Heart right ventricle (tissue), 16 donors: ENCODE results near the gene MRTFA. TPM values are rescaled to one million over a fixed set of nuclear protein-coding genes. Genes with fewer than 3 reads are reported as not detected.

ENCODE experiments used
- ATAC-seq, 8 donors: fragments of 200-7000 bp; cut with Tn5 transposase; one replicate each; pipeline ENCODE4 v1.9.1; 2020; ENCODE audit warnings: mild to moderate bottlenecking in 8 of 8, moderate library complexity in 8 of 8, moderate number of reproducible peaks in 1 of 8
- DNase-seq, 2 donors: peaks; one replicate each; pipeline ENCODE4 v3.0.0-alpha.2; 2020
- H3K27ac ChIP-seq, 10 donors: fragments of 200-600 bp; sonication (generic) in 2 of 10; one replicate each; pipeline versions ENCODE4 v1.5.0 to v1.8.0; 2020 to 2022; ENCODE audit warnings: mild to moderate bottlenecking in 3 of 10
- H3K27me3 ChIP-seq, 7 donors: fragments of 200-600 bp; one replicate each; pipeline ENCODE4 v1.8.0; 2021 to 2022; ENCODE audit warnings: mild to moderate bottlenecking in 2 of 7
- H3K36me3 ChIP-seq, 9 donors: fragments of 200-600 bp; sonication (generic) in 1 of 9; one replicate each; pipeline versions ENCODE4 v1.5.0 to v1.8.0; 2020 to 2022; ENCODE audit warnings: mild to moderate bottlenecking in 2 of 9
- H3K4me1 ChIP-seq, 9 donors: fragments of 200-600 bp; sonication (generic) in 1 of 9; one replicate each; pipeline versions ENCODE4 v1.5.0 to v1.8.0; 2020 to 2022; ENCODE audit warnings: mild to moderate bottlenecking in 4 of 9
- H3K4me3 ChIP-seq, 10 donors: fragments of 200-600 bp; sonication (generic) in 2 of 10; one replicate each; pipeline versions ENCODE4 v1.5.0 to v1.8.0; 2020 to 2022; ENCODE audit warnings: mild to moderate bottlenecking in 7 of 10, moderate library complexity in 2 of 10
- H3K9me3 ChIP-seq, 11 donors: fragments of 200-600 bp in 10 of 11; sonication (generic) in 2 of 11; one replicate each; pipeline versions ENCODE4 v1.5.0 to v1.8.0; 2013 to 2022; ENCODE audit warnings: mild to moderate bottlenecking in 2 of 11, control low read depth in 1 of 11, moderate library complexity in 1 of 11
- WGBS, 2 donors: extraction: QIAGEN DNeasy Blood & Tissue Kit; methylation state at CpG; one replicate each; pipeline ENCODE4 v1.1.7; 2013; ENCODE audit warnings: inconsistent platforms in 1 of 2; 5-methylcytosine and 5-hydroxymethylcytosine counted together
- intact Hi-C, 10 donors: fragments of 100-400 bp; cut with DNase I; formaldehyde crosslinking; loops; one replicate each; pipeline versions ENCODE4 v1.11.1 to v1.14.2; 2022
- polyA plus RNA-seq, 2 donors: library from polyadenylated mRNA; stranded (reverse); fragments of 200-250 nt; gene quantifications; one replicate each; pipeline ENCODE4 v1.2.3, GENCODE V29; 2013
- total RNA-seq, 10 donors: library from RNA; stranded (reverse); fragmentation: NEBNext Ultra II Directional in 3 of 10; extraction: Animal tissue kit (Norgen Biotek cat#: 25700) in 3 of 10; gene quantifications; one replicate each; pipeline versions ENCODE4 v1.2.1 to v1.2.4, GENCODE V29; 2021 to 2023
- TF ChIP-seq, protein P1 (sequence below), 9 donors: fragments of 200-600 bp; sonication (generic) in 2 of 9; IDR thresholded peaks; one replicate each; pipeline versions ENCODE4 v1.5.0 to v1.8.0; 2021 to 2022; ENCODE audit warnings: antibody characterized with exemption in 9 of 9, mild to moderate bottlenecking in 5 of 9, moderate library complexity in 1 of 9
- donor health status: Arrhythmogenic right ventricular cardiomyopathy.
- donor health status: ischemic (EF 13 %, LVEDD 7.1; RV severe dilation, severe dysfunction).
- donor health status: healthy with polysubstance abuse.
- donor health status: DM: no; HTN: yes; CAD: no.
- donor health status: DM: no; HTN: no; CAD: no.
- donor health status: ischemic (EF 25% LVEDD 6.9; RV normal size, moderate dysfunction).
- donor health status: ischemic (EF 25% LVEDD 5.7; RV mildly dilated, moderate dysfunction).
- donor health status: healthy.
- donor health status: DM: yes; HTN: yes; CAD: no.
- donor health status: Ischemic cardiomyopathy.
- donor health status: ischemic (EF 35%, LVEDD 5.7; RV mildly dilated, moderate dysfunction).
- donor health status: nonischemic (EF 11% LVEDD 7.7; RV severe dilation, severe dysfunction).
- donor health status: DM: yes; HTN: yes; CAD: no.
- donor health status: PGD.
- donor health status: ischemic (EF 29% LVEDD 5.4; RV normal size, mild dysfunction).
- donor health status: nonischemic (EF 23%, LVEDD 6.1; RV moderate dilation, normal function).

The MRTFA gene
- total and polyA plus RNA-seq, 12 donors: 13.2 to 30.9 (median 18.9) TPM

DNA sequence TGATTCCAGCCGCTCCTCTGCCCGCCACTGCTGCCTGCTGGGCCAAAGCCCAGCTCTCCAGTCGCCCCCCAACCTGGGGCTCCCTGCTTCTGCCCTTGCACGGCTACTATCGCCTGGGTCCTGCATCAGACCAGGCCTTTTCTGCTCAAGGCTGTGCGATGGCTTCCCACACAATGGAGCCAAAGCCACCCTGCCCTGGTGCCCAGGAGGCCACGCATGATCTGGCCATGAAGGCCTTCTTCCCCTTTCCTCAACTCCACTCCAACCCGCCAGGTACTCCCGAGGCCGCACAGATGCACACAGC, 220.3 kb downstream of the MRTFA start:
- H3K27ac ChIP-seq: peak overlapping the region in 2 of 10 donors; percentile 17 to 66
- no peak overlapping the region for H3K4me3 ChIP-seq
- no peaks in the 10 kb centered on the region for H3K9me3 ChIP-seq
- WGBS, 2 donors: 95 to 96% methylated on average over 10 of the region's 10 CpGs
- intact Hi-C loops: no loop called here
- peaks cover 2 to 90% (median 43%) of the 10 kb centered on the region in 9 donors for H3K36me3 ChIP-seq
- H3K4me1 ChIP-seq: peaks cover 0 to 35% (median 11%) of the 10 kb centered on the region in 9 donors
- no peak for ATAC-seq
- TF ChIP-seq, protein P1, sequence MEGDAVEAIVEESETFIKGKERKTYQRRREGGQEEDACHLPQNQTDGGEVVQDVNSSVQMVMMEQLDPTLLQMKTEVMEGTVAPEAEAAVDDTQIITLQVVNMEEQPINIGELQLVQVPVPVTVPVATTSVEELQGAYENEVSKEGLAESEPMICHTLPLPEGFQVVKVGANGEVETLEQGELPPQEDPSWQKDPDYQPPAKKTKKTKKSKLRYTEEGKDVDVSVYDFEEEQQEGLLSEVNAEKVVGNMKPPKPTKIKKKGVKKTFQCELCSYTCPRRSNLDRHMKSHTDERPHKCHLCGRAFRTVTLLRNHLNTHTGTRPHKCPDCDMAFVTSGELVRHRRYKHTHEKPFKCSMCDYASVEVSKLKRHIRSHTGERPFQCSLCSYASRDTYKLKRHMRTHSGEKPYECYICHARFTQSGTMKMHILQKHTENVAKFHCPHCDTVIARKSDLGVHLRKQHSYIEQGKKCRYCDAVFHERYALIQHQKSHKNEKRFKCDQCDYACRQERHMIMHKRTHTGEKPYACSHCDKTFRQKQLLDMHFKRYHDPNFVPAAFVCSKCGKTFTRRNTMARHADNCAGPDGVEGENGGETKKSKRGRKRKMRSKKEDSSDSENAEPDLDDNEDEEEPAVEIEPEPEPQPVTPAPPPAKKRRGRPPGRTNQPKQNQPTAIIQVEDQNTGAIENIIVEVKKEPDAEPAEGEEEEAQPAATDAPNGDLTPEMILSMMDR (IDR thresholded peaks at IDR 0.05): no peak
- DNase-seq: no peak
- H3K27me3 ChIP-seq: no peaks in the 10 kb centered on the region

- DNase-seq (no peak), ATAC-seq (peak in 7 of 8 donors; percentile 17 to 46 (median 37))
- Histone ChIP-seq H3K36me3 (peaks cover 2 to 90% (median 43%) of the 10 kb centered on the region in 9 donors), H3K4me3 (no peak overlapping the region), H3K4me1 (peaks cover 0 to 35% (median 11%) of the 10 kb centered on the region in 9 donors), H3K27ac (peak overlapping the region in 6 of 10 donors; percentile 3 to 66 (median 14)), H3K9me3 (no peaks in the 10 kb centered on the region), H3K27me3 (no peaks in the 10 kb centered on the region)
- WGBS, 2 donors: 64 to 76% methylated on average over 19 of the region's 19 CpGs
- TF ChIP-seq, protein P1 (IDR thresholded peaks at IDR 0.05): no peak
- intact Hi-C loops: no loop called here
These were observed 220.8 kb downstream of the MRTFA start for GRCh38 chr22:40415531-40416266.

DNA sequence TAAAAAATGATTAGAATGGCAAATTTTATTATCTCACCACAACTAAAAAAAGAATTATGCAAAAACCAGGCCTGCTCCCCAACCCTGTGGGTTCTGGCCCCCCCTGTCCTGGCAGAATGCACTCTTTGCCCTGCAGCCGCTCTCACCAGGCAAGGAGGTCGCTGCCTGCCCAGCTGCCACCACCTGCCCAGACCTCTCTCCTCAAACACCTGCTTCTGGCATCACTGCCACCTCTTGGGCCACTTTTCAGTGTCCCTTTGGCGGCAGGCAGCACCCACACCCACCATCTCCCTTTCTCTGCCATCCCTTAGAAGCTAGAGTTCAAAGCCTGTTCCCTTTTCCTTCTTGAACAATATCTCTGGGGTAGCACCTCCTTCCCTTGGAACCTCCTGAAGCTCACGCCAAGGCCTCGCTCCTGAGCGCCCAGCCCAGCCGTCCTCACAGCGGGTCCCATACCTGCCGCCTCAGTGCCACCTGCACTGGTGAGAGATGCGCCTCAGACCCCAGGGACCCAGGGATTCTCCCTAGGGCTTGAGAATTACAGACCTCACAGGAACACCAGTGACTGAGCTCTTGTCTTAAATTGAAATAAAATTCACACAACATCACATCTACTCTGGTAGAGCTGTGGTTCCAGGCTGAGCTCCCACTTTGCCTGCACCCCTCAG, 221.5 kb downstream of the MRTFA start:
- DNase-seq (no peak), ATAC-seq (no peak)
- peak overlapping the region in 4 of 10 donors; percentile 4 to 66 (median 28) for H3K27ac ChIP-seq
- peaks cover 0 to 90% (median 36%) of the 10 kb centered on the region in 9 donors for H3K36me3 ChIP-seq
- intact Hi-C loops: no loop called here
- peaks cover 0 to 35% (median 11%) of the 10 kb centered on the region in 9 donors for H3K4me1 ChIP-seq
- TF ChIP-seq, protein P1 (IDR thresholded peaks at IDR 0.05): no peak
- H3K9me3 ChIP-seq: no peaks in the 10 kb centered on the region
- 93 to 96% methylated on average over 10 of the region's 10 CpGs for WGBS, 2 donors
- no peak overlapping the region for H3K4me3 ChIP-seq
- H3K27me3 ChIP-seq: no peaks in the 10 kb centered on the region

DNA sequence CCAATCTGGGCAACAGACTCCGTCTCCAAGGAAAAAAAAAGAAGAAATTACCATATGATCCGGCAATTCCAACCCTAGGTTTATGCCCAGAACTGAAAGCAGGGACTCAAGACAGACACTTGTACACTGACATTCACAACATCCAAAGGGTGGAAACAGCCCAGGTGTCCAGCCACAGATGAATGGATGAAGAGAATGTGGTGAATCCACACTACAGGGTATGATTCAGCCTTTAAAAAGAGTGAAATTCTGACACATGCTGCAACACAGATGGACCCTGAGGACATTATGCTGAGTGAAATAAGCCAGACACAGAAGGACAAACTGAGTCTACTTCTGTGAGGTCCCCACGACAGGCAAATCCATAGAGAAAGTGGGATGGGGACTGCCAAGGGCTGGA, 222.2 kb downstream of the MRTFA start:
- TF ChIP-seq, protein P1 (IDR thresholded peaks at IDR 0.05): no peak
- WGBS, 2 donors: 74 to 79% methylated on average over 3 of the region's 3 CpGs
- ATAC-seq (no peak), DNase-seq (no peak)
- no peaks in the 10 kb centered on the region for H3K9me3 ChIP-seq
- H3K4me1 ChIP-seq: peaks cover 0 to 35% (median 11%) of the 10 kb centered on the region in 9 donors
- H3K4me3 ChIP-seq: no peak overlapping the region
- intact Hi-C loops: no loop called here
- H3K27me3 ChIP-seq: no peaks in the 10 kb centered on the region
- H3K27ac ChIP-seq: peak overlapping the region in 1 of 10 donors; percentile 7
- peaks cover 0 to 90% (median 29%) of the 10 kb centered on the region in 9 donors for H3K36me3 ChIP-seq
